ENCODE data around the gene POFUT2.

POFUT2 gene

GRCh38 chr21:45222001-45222400 lies 65.7 kb downstream of the POFUT2 start:
- DNase-seq (ENCODE audit: low read depth) = no peak

- no peak for DNase-seq (ENCODE audit: low read depth)
Measured at GRCh38 chr21:45220714-45221490, 66.8 kb downstream of the POFUT2 start.

GRCh38 chr21:45220071-45220481 lies 67.6 kb downstream of the POFUT2 start:
- no peak for DNase-seq (ENCODE audit: low read depth)

- DNase-seq (ENCODE audit: low read depth) = no peak
Measured at GRCh38 chr21:45219517-45219916, 68.2 kb downstream of the POFUT2 start.

GRCh38 chr21:45217010-45217409 lies 70.7 kb downstream of the POFUT2 start:
- DNase-seq (ENCODE audit: low read depth) = no peak

GRCh38 chr21:45215213-45215612 lies 72.5 kb downstream of the POFUT2 start:
- DNase-seq (ENCODE audit: low read depth) = no peak

Measured in activated T-cell treated with anti-CD3 and anti-CD28 coated beads for 24 hours (primary cell).